Neural crest cell (in vitro differentiated cells): Measurements from ENCODE around the gene ZNRF4. TPM values are rescaled to one million over a fixed set of nuclear protein-coding genes. Genes with fewer than 3 reads are reported as not detected.

Experiments used
- DNase-seq: peaks from one replicate; pipeline ENCODE4 v3.0.0; 2021; ENCODE audit warnings: low read depth, mixed read lengths, low spot score
- H3K27ac Mint-ChIP-seq: one replicate; pipeline ENCODE4 v1.8.0; 2021; ENCODE audit warnings: mild to moderate bottlenecking, mixed read lengths; ENCODE audit not compliant: unreplicated experiment
- H3K27me3 Mint-ChIP-seq: 2 replicates; pipeline ENCODE4 v1.8.0; 2021; ENCODE audit warnings: low read depth, mild to moderate bottlenecking, mixed read lengths
- H3K36me3 Mint-ChIP-seq: 2 replicates; pipeline ENCODE4 v1.8.0; 2021; ENCODE audit warnings: low read depth, mild to moderate bottlenecking, mixed read lengths
- H3K4me1 Mint-ChIP-seq: 2 replicates; pipeline ENCODE4 v1.8.0; 2021; ENCODE audit warnings: mixed read lengths
- H3K4me3 Mint-ChIP-seq: one replicate; pipeline ENCODE4 v1.8.0; 2021; ENCODE audit warnings: mild to moderate bottlenecking, mixed read lengths
- H3K9me3 Mint-ChIP-seq: 2 replicates; pipeline ENCODE4 v1.8.0; 2021; ENCODE audit warnings: mixed read lengths
- total RNA-seq: library from RNA; stranded (reverse); gene quantifications from 2 replicates; pipeline ENCODE4 v1.2.1, GENCODE V29; 2021
- TF ChIP-seq, protein P1 (sequence below): fragments of 200-600 bp; sonication (generic); conservative IDR thresholded peaks from 2 replicates; pipeline ENCODE4 v1.5.0; 2021; ENCODE audit warnings: antibody characterized with exemption, mild to moderate bottlenecking

The ZNRF4 gene
- total RNA-seq, 1 donor from 2014 or later: not detected

DNA sequence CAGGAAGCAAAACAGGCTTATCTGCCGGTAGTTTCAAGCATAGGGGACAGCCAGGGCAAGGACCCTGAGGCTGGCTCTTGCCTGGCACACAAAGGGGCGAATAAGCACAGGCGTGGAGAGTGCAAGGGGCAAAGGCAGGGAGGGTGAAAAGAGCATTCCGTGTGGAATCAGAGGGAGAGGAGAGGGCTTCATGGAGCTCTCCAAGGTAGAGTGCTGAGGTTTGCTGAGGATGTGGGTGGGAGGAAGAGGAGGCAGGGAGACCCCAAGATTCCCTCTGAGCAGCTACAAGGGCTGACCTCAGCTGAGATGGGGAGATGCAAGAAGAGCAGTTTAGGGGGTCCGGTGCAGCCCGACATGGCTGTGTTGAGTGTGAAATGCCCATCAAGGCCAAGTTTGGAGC is 36.5 kb upstream of the ZNRF4 start:
- Mint-ChIP-seq H3K4me3 (no peak overlapping the region), H3K9me3 (no peaks in the 10 kb centered on the region), H3K4me1 (peaks cover 17% of the 10 kb centered on the region), H3K27me3 (peaks cover 32% of the 10 kb centered on the region), H3K27ac (no peak overlapping the region), H3K36me3 (no peaks in the 10 kb centered on the region)
- TF ChIP-seq, protein P1, sequence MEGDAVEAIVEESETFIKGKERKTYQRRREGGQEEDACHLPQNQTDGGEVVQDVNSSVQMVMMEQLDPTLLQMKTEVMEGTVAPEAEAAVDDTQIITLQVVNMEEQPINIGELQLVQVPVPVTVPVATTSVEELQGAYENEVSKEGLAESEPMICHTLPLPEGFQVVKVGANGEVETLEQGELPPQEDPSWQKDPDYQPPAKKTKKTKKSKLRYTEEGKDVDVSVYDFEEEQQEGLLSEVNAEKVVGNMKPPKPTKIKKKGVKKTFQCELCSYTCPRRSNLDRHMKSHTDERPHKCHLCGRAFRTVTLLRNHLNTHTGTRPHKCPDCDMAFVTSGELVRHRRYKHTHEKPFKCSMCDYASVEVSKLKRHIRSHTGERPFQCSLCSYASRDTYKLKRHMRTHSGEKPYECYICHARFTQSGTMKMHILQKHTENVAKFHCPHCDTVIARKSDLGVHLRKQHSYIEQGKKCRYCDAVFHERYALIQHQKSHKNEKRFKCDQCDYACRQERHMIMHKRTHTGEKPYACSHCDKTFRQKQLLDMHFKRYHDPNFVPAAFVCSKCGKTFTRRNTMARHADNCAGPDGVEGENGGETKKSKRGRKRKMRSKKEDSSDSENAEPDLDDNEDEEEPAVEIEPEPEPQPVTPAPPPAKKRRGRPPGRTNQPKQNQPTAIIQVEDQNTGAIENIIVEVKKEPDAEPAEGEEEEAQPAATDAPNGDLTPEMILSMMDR: no peak
- DNase-seq: no peak

DNA sequence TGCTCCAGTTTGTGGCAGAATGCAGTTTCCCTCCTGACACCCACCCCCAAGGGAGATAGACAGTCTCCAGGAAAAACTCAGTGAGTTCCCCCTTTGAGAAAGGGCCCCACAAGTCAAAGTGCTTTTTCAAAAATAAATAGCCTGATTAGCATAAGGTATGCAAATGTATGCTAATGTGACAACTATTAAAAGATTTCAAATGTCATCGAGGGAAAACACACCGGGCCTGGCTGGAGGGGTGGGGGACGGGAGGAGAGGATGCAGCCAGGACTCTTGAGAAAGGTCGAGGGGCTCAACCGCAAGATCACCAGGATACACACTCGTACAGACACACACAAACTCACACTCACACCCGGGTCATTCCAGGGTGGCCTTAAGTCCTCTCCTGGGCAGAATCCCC is 34.3 kb upstream of the ZNRF4 start:
- Mint-ChIP-seq H3K27ac (no peak overlapping the region), H3K4me1 (peaks cover 22% of the 10 kb centered on the region), H3K9me3 (no peaks in the 10 kb centered on the region), H3K4me3 (no peak overlapping the region), H3K36me3 (no peaks in the 10 kb centered on the region), H3K27me3 (peaks cover 43% of the 10 kb centered on the region)
- TF ChIP-seq, protein P1: no peak
- no peak for DNase-seq

DNA sequence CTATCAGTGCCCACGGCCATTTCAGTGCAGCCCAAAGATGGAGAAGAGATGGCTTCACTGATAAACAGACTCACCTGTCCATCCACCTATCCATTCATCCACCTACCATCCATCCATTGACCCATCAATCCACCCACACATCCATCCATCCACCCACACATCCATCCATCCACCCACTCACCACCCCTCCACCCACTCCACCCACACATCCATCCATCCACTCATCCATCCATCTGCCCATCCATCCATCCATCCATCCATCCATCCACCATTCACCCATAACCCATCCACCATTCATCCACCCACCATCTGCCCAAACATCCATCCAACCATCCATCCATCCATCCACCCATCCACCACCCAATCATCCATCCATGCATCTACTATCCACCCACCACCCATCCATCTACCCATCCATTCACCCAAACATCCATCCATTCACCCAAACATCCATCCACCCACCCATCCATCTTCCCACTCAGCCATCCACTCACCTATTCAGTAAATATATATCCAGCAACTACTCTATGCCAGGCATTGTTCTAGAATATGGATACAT is 31.6 kb upstream of the ZNRF4 start:
- no peak for DNase-seq
- Mint-ChIP-seq H3K9me3 (no peaks in the 10 kb centered on the region), H3K4me3 (no peak overlapping the region), H3K27me3 (peaks cover 33% of the 10 kb centered on the region), H3K36me3 (no peaks in the 10 kb centered on the region), H3K27ac (no peak overlapping the region), H3K4me1 (peaks cover 11% of the 10 kb centered on the region)
- TF ChIP-seq, protein P1: no peak

DNA sequence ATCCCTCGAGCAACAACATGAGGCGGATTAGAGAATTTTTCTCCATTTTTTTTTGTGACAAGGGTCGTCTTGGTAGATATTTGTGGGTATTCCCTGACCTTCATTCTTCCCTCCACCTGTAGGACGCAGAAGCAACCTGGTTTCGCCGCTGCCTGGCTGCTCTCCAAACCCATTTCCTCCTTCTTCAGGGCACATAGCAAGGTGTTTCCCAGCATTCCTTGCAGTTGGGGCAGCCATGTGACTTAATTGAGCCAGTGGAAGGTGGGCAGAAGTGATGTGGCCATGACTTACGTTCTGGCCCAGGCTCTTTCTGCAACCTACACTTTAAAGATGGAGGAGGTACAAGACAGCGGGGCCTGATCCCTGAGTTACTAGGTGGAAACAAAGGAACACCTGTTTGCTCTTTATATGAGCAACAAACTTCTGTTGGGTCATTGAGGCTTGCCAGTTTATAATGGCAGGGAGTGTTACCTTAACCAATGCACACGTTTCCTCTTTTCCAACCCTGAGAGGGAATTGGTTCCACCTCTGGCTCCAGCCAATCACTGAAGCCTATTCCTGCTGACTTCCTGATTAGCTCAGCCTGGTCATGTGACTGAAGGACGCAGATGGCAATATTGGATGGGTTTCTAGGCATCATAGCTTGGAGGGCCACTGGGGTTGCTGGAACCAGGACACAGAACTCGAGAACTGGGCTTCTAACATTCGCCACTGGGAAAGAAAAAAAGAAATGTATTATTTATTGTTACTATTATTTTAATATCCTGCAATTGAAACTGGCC is 30.8 kb upstream of the ZNRF4 start:
- Mint-ChIP-seq H3K36me3 (no peaks in the 10 kb centered on the region), H3K27ac (no peak overlapping the region)
- TF ChIP-seq, protein P1: no peak

DNA sequence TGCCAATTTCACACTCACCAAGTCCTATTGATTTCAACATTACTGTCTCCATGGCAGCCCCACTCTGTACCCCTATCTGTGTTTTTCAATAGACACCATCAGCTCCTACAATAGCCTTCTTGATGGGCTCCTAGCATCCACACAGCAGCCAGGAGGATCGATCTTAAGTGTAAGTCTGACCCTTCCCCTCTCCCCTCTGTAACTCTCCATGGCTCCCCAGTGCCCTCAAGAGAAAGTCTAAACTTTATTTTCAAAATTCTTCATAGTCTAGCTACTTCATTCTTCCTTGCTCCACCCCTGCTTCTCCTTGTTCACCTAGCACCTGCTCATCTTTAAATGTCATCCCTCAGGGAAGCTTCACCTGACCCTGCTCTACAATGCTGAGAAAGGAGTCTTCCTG is 30.0 kb upstream of the ZNRF4 start:
- H3K4me3 Mint-ChIP-seq: no peak overlapping the region
- H3K4me1 Mint-ChIP-seq: peaks cover 11% of the 10 kb centered on the region
- TF ChIP-seq, protein P1: no peak
- H3K36me3 Mint-ChIP-seq: no peaks in the 10 kb centered on the region
- DNase-seq: no peak
- H3K27me3 Mint-ChIP-seq: peaks cover 33% of the 10 kb centered on the region
- no peaks in the 10 kb centered on the region for H3K9me3 Mint-ChIP-seq
- no peak overlapping the region for H3K27ac Mint-ChIP-seq

More for the DNA sequence above, 30.8 kb upstream of the ZNRF4 start:
- H3K4me3 Mint-ChIP-seq: no peak overlapping the region
- peaks cover 33% of the 10 kb centered on the region for H3K27me3 Mint-ChIP-seq
- no peaks in the 10 kb centered on the region for H3K9me3 Mint-ChIP-seq
- no peak for DNase-seq
- H3K4me1 Mint-ChIP-seq: peaks cover 11% of the 10 kb centered on the region
